OCI-LY7 (cell line): Measurements from ENCODE around the gene ADAMTSL3. TPM values are rescaled to one million over a fixed set of nuclear protein-coding genes. Genes with fewer than 3 reads are reported as not detected.

Experiments
- BruUV-seq: library from RNA; stranded (reverse); fragments of 400-500 nt; replicated peaks from 2 replicates; lab custom pipeline; 2021; lab: Mats Ljungman, UMichigan
- CTCF ChIA-PET: fragments of 300-600 bp; sonication (Branson Sonifier 250); formaldehyde crosslinking; loops from one replicate; lab custom pipeline; 2022; ENCODE audit warnings: antibody characterized with exemption; ENCODE audit not compliant: unreplicated experiment; lab: Charles Lee
- POLR2A ChIA-PET: fragments of 300-600 bp; sonication (Branson Sonifier 250); formaldehyde crosslinking; loops from one replicate; lab custom pipeline; 2022; ENCODE audit warnings: antibody characterized with exemption; lab: Charles Lee
- DNase-seq: peaks from one replicate; pipeline ENCODE4 v3.0.0-alpha.2; 2015; ENCODE audit warnings: low spot score
- H2AFZ ChIP-seq: fragments of 200-600 bp; sonication (generic), shearing (Covaris generic); 2 replicates; pipeline ENCODE4 v1.6.1; 2014; ENCODE audit warnings: mild to moderate bottlenecking, antibody characterized with exemption, low read length, moderate library complexity
- H3K27ac ChIP-seq: fragments of 200-600 bp; sonication (generic); 2 replicates; pipeline ENCODE4 v1.5.1; 2014; ENCODE audit warnings: mixed run types, low read depth, mild to moderate bottlenecking, moderate library complexity, low read length, inconsistent platforms; ENCODE audit not compliant: poor library complexity, severe bottlenecking
- H3K36me3 ChIP-seq: fragments of 200-600 bp; sonication (generic); 2 replicates; pipeline ENCODE4 v1.6.1; 2014; ENCODE audit warnings: mild to moderate bottlenecking, antibody characterized with exemption, low read length, moderate library complexity, mixed read lengths; ENCODE audit not compliant: insufficient read depth
- H3K4me1 ChIP-seq: fragments of 200-600 bp; sonication (generic); 2 replicates; pipeline ENCODE4 v1.5.1; 2014; ENCODE audit warnings: mild to moderate bottlenecking, low read length; ENCODE audit not compliant: insufficient read depth, poor library complexity, severe bottlenecking
- H3K4me2 ChIP-seq: fragments of 200-600 bp; sonication (generic); 2 replicates; pipeline ENCODE4 v1.6.1; 2014; ENCODE audit warnings: mild to moderate bottlenecking, low read length
- H3K4me3 ChIP-seq: fragments of 200-600 bp; sonication (generic); 2 replicates; pipeline ENCODE4 v1.5.1; 2014; ENCODE audit warnings: mild to moderate bottlenecking, low read depth, low read length; ENCODE audit not compliant: poor library complexity, severe bottlenecking
- H3K79me2 ChIP-seq: fragments of 200-600 bp; sonication (generic); 2 replicates; pipeline ENCODE4 v1.6.1; 2016; ENCODE audit warnings: low read depth, mild to moderate bottlenecking, low read length, moderate library complexity, mixed read lengths; ENCODE audit not compliant: insufficient read depth
- H3K9me2 ChIP-seq: fragments of 200-600 bp; sonication (generic); 2 replicates; pipeline ENCODE4 v1.6.1; 2016; ENCODE audit warnings: mild to moderate bottlenecking, low read length, mixed read lengths; ENCODE audit not compliant: insufficient read depth
- H3K9me3 ChIP-seq: fragments of 200-600 bp; sonication (generic); 2 replicates; pipeline ENCODE4 v1.6.1; 2014; ENCODE audit warnings: mild to moderate bottlenecking, mixed run types, low read length, mixed read lengths
- H4K20me1 ChIP-seq: fragments of 200-600 bp; sonication (generic); 2 replicates; pipeline ENCODE4 v1.6.1; 2014; ENCODE audit warnings: mild to moderate bottlenecking, antibody characterized with exemption, low read length, moderate library complexity, mixed read lengths; ENCODE audit not compliant: insufficient read depth
- CTCF ChIP-seq: fragments of 200-600 bp; sonication (generic); conservative IDR thresholded peaks from 2 replicates; pipeline ENCODE4 v1.5.1; 2014; ENCODE audit warnings: mild to moderate bottlenecking, antibody characterized with exemption, low read length, moderate library complexity, mixed read lengths
- EZH2phosphoT487 ChIP-seq: fragments of 200-600 bp; sonication (generic); IDR thresholded peaks from 2 replicates; pipeline ENCODE4 v1.6.1; 2018; ENCODE audit warnings: low read depth, borderline replicate concordance, mild to moderate bottlenecking, mixed run types, antibody characterized with exemption, low read length, moderate library complexity, mixed read lengths
- intact Hi-C: fragments of 100-400 bp; cut with micrococcal nuclease; formaldehyde crosslinking; loops from one replicate; pipeline ENCODE4 v1.10.0; 2022; ENCODE audit not compliant: unreplicated experiment
- total RNA-seq, 2 experiments: library from RNA; depleted of rRNA in 1 of 2; stranded (reverse); fragments of >200 nt in 1 of 2; shearing (Covaris generic) in 1 of 2; gene quantifications; 2 replicates each; pipeline ENCODE4 v1.2.3, GENCODE V29; 2014 to 2022

The ADAMTSL3 gene
- total RNA-seq, 2 experiments from 2014 or later: not detected

- Histone ChIP-seq H4K20me1 (no peaks in the 10 kb centered on the region), H3K9me2 (no peaks in the 10 kb centered on the region), H3K36me3 (no peaks in the 10 kb centered on the region), H3K4me1 (no peaks in the 10 kb centered on the region), H3K4me2 (no peak overlapping the region), H3K9me3 (no peaks in the 10 kb centered on the region), H3K4me3 (no peak overlapping the region), H3K27ac (no peak overlapping the region), H2AFZ (no peak overlapping the region), H3K79me2 (no peaks in the 10 kb centered on the region)
- no peak for DNase-seq
- CTCF ChIA-PET: no interaction called here
- POLR2A ChIA-PET: no interaction called here
- BruUV-seq: no TSS peak
- intact Hi-C loops: no loop called here
- no peak for TF ChIP-seq CTCF
- no peak for TF ChIP-seq EZH2phosphoT487
Observed at GRCh38 chr15:83898361-83898760, 244.4 kb downstream of the ADAMTSL3 start.

- no peaks in the 10 kb centered on the region for H4K20me1 ChIP-seq
- no peaks in the 10 kb centered on the region for H3K36me3 ChIP-seq
- H2AFZ ChIP-seq: no peak overlapping the region
- no peak for DNase-seq
- no peaks in the 10 kb centered on the region for H3K9me2 ChIP-seq
- H3K79me2 ChIP-seq: no peaks in the 10 kb centered on the region
- BruUV-seq: no TSS peak
- POLR2A ChIA-PET: no interaction called here
- no peak overlapping the region for H3K4me2 ChIP-seq
- no peaks in the 10 kb centered on the region for H3K9me3 ChIP-seq
- CTCF ChIA-PET: no interaction called here
- no peak overlapping the region for H3K4me3 ChIP-seq
- intact Hi-C loops: no loop called here
- no peak overlapping the region for H3K27ac ChIP-seq
- no peaks in the 10 kb centered on the region for H3K4me1 ChIP-seq
- TF ChIP-seq CTCF (no peak), EZH2phosphoT487 (no peak)
Observed at GRCh38 chr15:83899670-83900069, 245.7 kb downstream of the ADAMTSL3 start.

- Histone ChIP-seq H4K20me1 (no peaks in the 10 kb centered on the region), H3K36me3 (no peaks in the 10 kb centered on the region), H3K4me2 (no peak overlapping the region), H3K27ac (no peak overlapping the region), H2AFZ (no peak overlapping the region), H3K9me2 (no peaks in the 10 kb centered on the region), H3K9me3 (no peaks in the 10 kb centered on the region), H3K4me1 (no peaks in the 10 kb centered on the region), H3K4me3 (no peak overlapping the region), H3K79me2 (no peaks in the 10 kb centered on the region)
- ChIA-PET POLR2A (interaction anchor here (0.7 kb wide), 2 partner anchors 12 to 72 kb away, joined by 3 to 8 read pairs; no protein-coding TSS in a partner anchor), CTCF (interaction anchor here (0.6 kb wide), 1 partner anchor 199 kb away, joined by 3 read pairs; no protein-coding TSS in a partner anchor)
- no peak for DNase-seq
- TF ChIP-seq CTCF: no peak
- no peak for TF ChIP-seq EZH2phosphoT487
- intact Hi-C loops: no loop called here
- no TSS peak for BruUV-seq
Observed at GRCh38 chr15:83904107-83905040, 250.5 kb downstream of the ADAMTSL3 start.
